Liver (tissue), 9 donors: Measurements from ENCODE around the gene SIGLEC7. TPM values are rescaled to one million over a fixed set of nuclear protein-coding genes. Genes with fewer than 3 reads are reported as not detected.
A peak's percentile ranks its signal among the peaks of the same experiment; 100 is the strongest.

Experiments used
- DNase-seq: peaks from one replicate; pipeline ENCODE4 v3.0.0-alpha.2; 2017; ENCODE audit warnings: low spot score
- H3K27ac ChIP-seq, 2 donors: one replicate each; pipeline ENCODE4 v1.7.0; 2013; ENCODE audit warnings: inconsistent platforms in 2 of 2, low read length in 2 of 2, control low read depth in 1 of 2, low read depth in 1 of 2, mild to moderate bottlenecking in 1 of 2
- H3K27me3 ChIP-seq, 4 donors: one replicate each; pipeline versions ENCODE4 v1.6.1 to v1.7.0; 2013; ENCODE audit warnings: low read length in 3 of 4, inconsistent platforms in 1 of 4, mild to moderate bottlenecking in 1 of 4, moderate library complexity in 1 of 4; ENCODE audit not compliant: control insufficient read depth in 4 of 4, insufficient read depth in 4 of 4
- H3K36me3 ChIP-seq, 4 donors: one replicate each; pipeline versions ENCODE4 v1.6.1 to v1.7.0; 2013; ENCODE audit warnings: low read length in 3 of 4, mild to moderate bottlenecking in 3 of 4, low read depth in 1 of 4, moderate library complexity in 1 of 4; ENCODE audit not compliant: control insufficient read depth in 4 of 4, insufficient read depth in 3 of 4
- H3K4me1 ChIP-seq, 4 donors: one replicate each; pipeline versions ENCODE4 v1.6.1 to v1.7.0; 2013; ENCODE audit warnings: low read length in 3 of 4, mild to moderate bottlenecking in 3 of 4, moderate library complexity in 1 of 4; ENCODE audit not compliant: control insufficient read depth in 4 of 4, insufficient read depth in 4 of 4
- H3K4me3 ChIP-seq, 3 donors: one replicate each; pipeline versions ENCODE4 v1.6.1 to v1.7.0; 2013; ENCODE audit warnings: low read length in 3 of 3, control low read depth in 1 of 3, low read depth in 1 of 3, mild to moderate bottlenecking in 1 of 3
- H3K9ac ChIP-seq, 2 donors: one replicate each; pipeline ENCODE4 v1.7.0; 2013; ENCODE audit warnings: low read length in 2 of 2, mild to moderate bottlenecking in 2 of 2, moderate library complexity in 2 of 2, control low read depth in 1 of 2, low read depth in 1 of 2
- H3K9me3 ChIP-seq, 4 donors: one replicate each; pipeline versions ENCODE4 v1.6.1 to v1.7.0; 2013; ENCODE audit warnings: low read length in 3 of 4; ENCODE audit not compliant: control insufficient read depth in 4 of 4
- EGR1 ChIP-seq, 2 donors: IDR thresholded peaks; 2 replicates each; pipeline ENCODE4 v1.6.1; 2016 to 2018; ENCODE audit warnings: antibody characterized with exemption in 2 of 2, low read depth in 2 of 2
- FOXA1 ChIP-seq: IDR thresholded peaks from 2 replicates; pipeline ENCODE4 v1.6.1; 2016; ENCODE audit warnings: antibody characterized with exemption
- FOXA2 ChIP-seq: IDR thresholded peaks from 2 replicates; pipeline ENCODE4 v1.6.1; 2016; ENCODE audit warnings: antibody characterized with exemption
- GABPA ChIP-seq, 2 donors: IDR thresholded peaks in 1 of 2; conservative IDR thresholded peaks in 1 of 2; 2 replicates each; pipeline ENCODE4 v1.6.1; 2016; ENCODE audit warnings: antibody characterized with exemption in 2 of 2, mild to moderate bottlenecking in 1 of 2, moderate library complexity in 1 of 2
- HNF4A ChIP-seq, 2 donors: conservative IDR thresholded peaks; 2 replicates each; pipeline ENCODE4 v1.6.1; 2016; ENCODE audit warnings: antibody characterized with exemption in 2 of 2, mild to moderate bottlenecking in 2 of 2
- HNF4G ChIP-seq: IDR thresholded peaks from 2 replicates; pipeline ENCODE4 v1.6.1; 2016; ENCODE audit warnings: antibody characterized with exemption
- JUND ChIP-seq, 2 donors: IDR thresholded peaks; 2 replicates each; pipeline ENCODE4 v1.6.1; 2016; ENCODE audit warnings: antibody characterized with exemption in 2 of 2
- NR2F2 ChIP-seq: IDR thresholded peaks from 2 replicates; pipeline ENCODE4 v1.6.1; 2016; ENCODE audit warnings: antibody characterized with exemption
- RAD21 ChIP-seq, 2 donors: IDR thresholded peaks; 2 replicates each; pipeline ENCODE4 v1.6.1; 2016; ENCODE audit warnings: antibody characterized with exemption in 2 of 2, mild to moderate bottlenecking in 2 of 2
- RXRA ChIP-seq, 2 donors: IDR thresholded peaks; 2 replicates each; pipeline ENCODE4 v1.6.1; 2017 to 2018; ENCODE audit warnings: antibody characterized with exemption in 2 of 2, mild to moderate bottlenecking in 1 of 2
- SP1 ChIP-seq: IDR thresholded peaks from 2 replicates; pipeline ENCODE4 v1.6.1; 2018; ENCODE audit warnings: antibody characterized with exemption, mild to moderate bottlenecking
- TAF1 ChIP-seq: conservative IDR thresholded peaks from 2 replicates; pipeline ENCODE4 v1.6.1; 2016; ENCODE audit warnings: antibody characterized with exemption, mild to moderate bottlenecking
- YY1 ChIP-seq: IDR thresholded peaks from 2 replicates; pipeline ENCODE4 v1.6.1; 2016; ENCODE audit warnings: antibody characterized with exemption, mild to moderate bottlenecking
- WGBS: extraction: QIAGEN DNeasy Blood & Tissue Kit; methylation state at CpG from one replicate; pipeline ENCODE4 v1.1.7; 2013; 5-methylcytosine and 5-hydroxymethylcytosine counted together
- polyA plus RNA-seq, 2 donors: library from polyadenylated mRNA; stranded (reverse) in 1 of 2; unstranded in 1 of 2; fragments of 200-250 nt in 1 of 2; fragments of >200 nt in 1 of 2; fragmentation: Nextera tagmentation in 1 of 2; extraction: Ambion mirVana in 1 of 2; gene quantifications; one replicate each; pipeline versions ENCODE4 v1.2.1 to v1.2.3, GENCODE V29; 2013 to 2015
- total RNA-seq, 2 donors: library from RNA; depleted of rRNA; stranded (reverse); fragments of >200 nt; gene quantifications; one replicate each; pipeline ENCODE4 v1.2.3, GENCODE V29; 2014
- TF ChIP-seq, protein P1 (sequence below): IDR thresholded peaks from 2 replicates; pipeline ENCODE4 v1.6.1; 2016; ENCODE audit warnings: antibody characterized with exemption, mild to moderate bottlenecking
- TF ChIP-seq, protein P2 (sequence below): IDR thresholded peaks from 2 replicates; pipeline ENCODE4 v1.6.1; 2016; ENCODE audit warnings: antibody characterized with exemption
- TF ChIP-seq, protein P3 (sequence below): IDR thresholded peaks from 2 replicates; pipeline ENCODE4 v1.6.1; 2016; ENCODE audit warnings: antibody characterized with exemption
- TF ChIP-seq, protein P4 (sequence below): fragments of 150-350 bp; IDR thresholded peaks from 2 replicates; pipeline ENCODE4 v1.5.1; 2017; ENCODE audit warnings: improper control_type of control experiment, low read depth, low read length; ENCODE audit not compliant: missing input control
- TF ChIP-seq, protein P5 (sequence below): IDR thresholded peaks from 2 replicates; pipeline ENCODE4 v1.6.1; 2016; ENCODE audit warnings: antibody characterized with exemption
- donor health status: healthy.
- donor health status: healthy.
- donor health status: healthy.
- donor health status: healthy.
- donor health status: healthy.

SIGLEC7 gene
- total and polyA plus RNA-seq, 4 donors: 2.7 to 4.8 (median 3.9) TPM

DNA sequence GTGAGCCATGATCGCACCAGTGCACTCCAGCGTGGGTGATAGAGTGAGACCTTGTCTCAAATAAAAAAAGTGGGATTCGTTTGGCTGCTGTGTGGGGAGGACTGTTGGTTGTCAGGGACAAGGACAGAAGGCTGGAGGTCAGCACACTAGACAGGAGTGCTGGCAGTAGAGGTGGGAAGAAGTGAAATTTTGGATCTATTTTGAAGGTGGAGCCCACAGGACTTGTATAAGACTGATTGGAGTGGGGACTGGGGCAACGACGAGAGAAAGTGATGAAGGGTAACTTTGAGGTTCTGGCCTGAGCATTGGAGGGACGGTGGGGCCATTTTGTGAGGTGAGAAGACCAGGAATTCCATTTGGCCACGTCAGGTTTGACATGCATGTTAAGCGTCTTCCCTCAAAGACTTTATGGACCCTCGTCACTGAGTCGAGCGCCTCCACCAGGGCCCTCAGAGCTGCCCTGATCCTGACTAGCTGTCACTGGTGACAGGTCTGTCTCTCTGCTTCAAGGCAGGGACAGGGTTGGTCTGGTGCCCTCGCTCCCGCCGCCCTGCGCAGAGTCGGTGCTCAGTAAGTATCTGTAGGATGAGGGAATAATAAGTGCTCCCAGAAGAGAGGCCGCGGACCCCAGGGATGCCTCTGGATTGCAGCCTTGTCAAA is 34.6 kb upstream of the SIGLEC7 start:
- Histone ChIP-seq H3K36me3 (peaks cover 3 to 9% (median 5%) of the 10 kb centered on the region in 4 donors), H3K9ac (peak overlapping the region; percentile 21 to 42)
- no peak for DNase-seq

More for the DNA sequence above, 34.6 kb upstream of the SIGLEC7 start:
- Histone ChIP-seq H3K27ac (peak overlapping the region; percentile 34 to 47), H3K27me3 (no peaks in the 10 kb centered on the region), H3K9me3 (no peaks in the 10 kb centered on the region), H3K4me1 (peaks cover 6 to 17% (median 14%) of the 10 kb centered on the region in 4 donors), H3K4me3 (peak overlapping the region; percentile 75 to 95 (median 84))
- WGBS: 23% methylated on average over 18 of the region's 18 CpGs
- no peak for TF ChIP-seq FOXA2
- TF ChIP-seq, protein P1, sequence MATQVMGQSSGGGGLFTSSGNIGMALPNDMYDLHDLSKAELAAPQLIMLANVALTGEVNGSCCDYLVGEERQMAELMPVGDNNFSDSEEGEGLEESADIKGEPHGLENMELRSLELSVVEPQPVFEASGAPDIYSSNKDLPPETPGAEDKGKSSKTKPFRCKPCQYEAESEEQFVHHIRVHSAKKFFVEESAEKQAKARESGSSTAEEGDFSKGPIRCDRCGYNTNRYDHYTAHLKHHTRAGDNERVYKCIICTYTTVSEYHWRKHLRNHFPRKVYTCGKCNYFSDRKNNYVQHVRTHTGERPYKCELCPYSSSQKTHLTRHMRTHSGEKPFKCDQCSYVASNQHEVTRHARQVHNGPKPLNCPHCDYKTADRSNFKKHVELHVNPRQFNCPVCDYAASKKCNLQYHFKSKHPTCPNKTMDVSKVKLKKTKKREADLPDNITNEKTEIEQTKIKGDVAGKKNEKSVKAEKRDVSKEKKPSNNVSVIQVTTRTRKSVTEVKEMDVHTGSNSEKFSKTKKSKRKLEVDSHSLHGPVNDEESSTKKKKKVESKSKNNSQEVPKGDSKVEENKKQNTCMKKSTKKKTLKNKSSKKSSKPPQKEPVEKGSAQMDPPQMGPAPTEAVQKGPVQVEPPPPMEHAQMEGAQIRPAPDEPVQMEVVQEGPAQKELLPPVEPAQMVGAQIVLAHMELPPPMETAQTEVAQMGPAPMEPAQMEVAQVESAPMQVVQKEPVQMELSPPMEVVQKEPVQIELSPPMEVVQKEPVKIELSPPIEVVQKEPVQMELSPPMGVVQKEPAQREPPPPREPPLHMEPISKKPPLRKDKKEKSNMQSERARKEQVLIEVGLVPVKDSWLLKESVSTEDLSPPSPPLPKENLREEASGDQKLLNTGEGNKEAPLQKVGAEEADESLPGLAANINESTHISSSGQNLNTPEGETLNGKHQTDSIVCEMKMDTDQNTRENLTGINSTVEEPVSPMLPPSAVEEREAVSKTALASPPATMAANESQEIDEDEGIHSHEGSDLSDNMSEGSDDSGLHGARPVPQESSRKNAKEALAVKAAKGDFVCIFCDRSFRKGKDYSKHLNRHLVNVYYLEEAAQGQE: no peak
- no peak for TF ChIP-seq EGR1 (IDR thresholded peaks at IDR 0.05; ENCODE audit: low read depth in 2 of 2)
- no peak for TF ChIP-seq HNF4G
- TF ChIP-seq GABPA (IDR thresholded peaks at IDR 0.05 in 1 of 2, conservative IDR thresholded peaks at IDR 0.05 in 1 of 2): no peak
- TF ChIP-seq NR2F2: no peak
- TF ChIP-seq YY1: no peak
- TF ChIP-seq TAF1: no peak
- TF ChIP-seq JUND (IDR thresholded peaks at IDR 0.05): no peak
- no peak for TF ChIP-seq HNF4A (conservative IDR thresholded peaks at IDR 0.05)
- no peak for TF ChIP-seq RAD21 (IDR thresholded peaks at IDR 0.05)
- TF ChIP-seq RXRA (IDR thresholded peaks at IDR 0.05): no peak
- TF ChIP-seq FOXA1: no peak
- TF ChIP-seq, protein P2, sequence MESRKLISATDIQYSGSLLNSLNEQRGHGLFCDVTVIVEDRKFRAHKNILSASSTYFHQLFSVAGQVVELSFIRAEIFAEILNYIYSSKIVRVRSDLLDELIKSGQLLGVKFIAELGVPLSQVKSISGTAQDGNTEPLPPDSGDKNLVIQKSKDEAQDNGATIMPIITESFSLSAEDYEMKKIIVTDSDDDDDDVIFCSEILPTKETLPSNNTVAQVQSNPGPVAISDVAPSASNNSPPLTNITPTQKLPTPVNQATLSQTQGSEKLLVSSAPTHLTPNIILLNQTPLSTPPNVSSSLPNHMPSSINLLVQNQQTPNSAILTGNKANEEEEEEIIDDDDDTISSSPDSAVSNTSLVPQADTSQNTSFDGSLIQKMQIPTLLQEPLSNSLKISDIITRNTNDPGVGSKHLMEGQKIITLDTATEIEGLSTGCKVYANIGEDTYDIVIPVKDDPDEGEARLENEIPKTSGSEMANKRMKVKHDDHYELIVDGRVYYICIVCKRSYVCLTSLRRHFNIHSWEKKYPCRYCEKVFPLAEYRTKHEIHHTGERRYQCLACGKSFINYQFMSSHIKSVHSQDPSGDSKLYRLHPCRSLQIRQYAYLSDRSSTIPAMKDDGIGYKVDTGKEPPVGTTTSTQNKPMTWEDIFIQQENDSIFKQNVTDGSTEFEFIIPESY: no peak
- TF ChIP-seq, protein P3, sequence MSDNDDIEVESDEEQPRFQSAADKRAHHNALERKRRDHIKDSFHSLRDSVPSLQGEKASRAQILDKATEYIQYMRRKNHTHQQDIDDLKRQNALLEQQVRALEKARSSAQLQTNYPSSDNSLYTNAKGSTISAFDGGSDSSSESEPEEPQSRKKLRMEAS: no peak
- no peak for TF ChIP-seq SP1
- TF ChIP-seq, protein P4, sequence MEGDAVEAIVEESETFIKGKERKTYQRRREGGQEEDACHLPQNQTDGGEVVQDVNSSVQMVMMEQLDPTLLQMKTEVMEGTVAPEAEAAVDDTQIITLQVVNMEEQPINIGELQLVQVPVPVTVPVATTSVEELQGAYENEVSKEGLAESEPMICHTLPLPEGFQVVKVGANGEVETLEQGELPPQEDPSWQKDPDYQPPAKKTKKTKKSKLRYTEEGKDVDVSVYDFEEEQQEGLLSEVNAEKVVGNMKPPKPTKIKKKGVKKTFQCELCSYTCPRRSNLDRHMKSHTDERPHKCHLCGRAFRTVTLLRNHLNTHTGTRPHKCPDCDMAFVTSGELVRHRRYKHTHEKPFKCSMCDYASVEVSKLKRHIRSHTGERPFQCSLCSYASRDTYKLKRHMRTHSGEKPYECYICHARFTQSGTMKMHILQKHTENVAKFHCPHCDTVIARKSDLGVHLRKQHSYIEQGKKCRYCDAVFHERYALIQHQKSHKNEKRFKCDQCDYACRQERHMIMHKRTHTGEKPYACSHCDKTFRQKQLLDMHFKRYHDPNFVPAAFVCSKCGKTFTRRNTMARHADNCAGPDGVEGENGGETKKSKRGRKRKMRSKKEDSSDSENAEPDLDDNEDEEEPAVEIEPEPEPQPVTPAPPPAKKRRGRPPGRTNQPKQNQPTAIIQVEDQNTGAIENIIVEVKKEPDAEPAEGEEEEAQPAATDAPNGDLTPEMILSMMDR: no peak
- TF ChIP-seq, protein P5, sequence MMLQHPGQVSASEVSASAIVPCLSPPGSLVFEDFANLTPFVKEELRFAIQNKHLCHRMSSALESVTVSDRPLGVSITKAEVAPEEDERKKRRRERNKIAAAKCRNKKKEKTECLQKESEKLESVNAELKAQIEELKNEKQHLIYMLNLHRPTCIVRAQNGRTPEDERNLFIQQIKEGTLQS: no peak
